Measurements from ENCODE around the gene OXLD1. TPM values are rescaled to one million over a fixed set of nuclear protein-coding genes. Genes with fewer than 3 reads are reported as not detected.

The OXLD1 gene
- total RNA-seq, 1 experiment from 2014 or later, result 47.5 TPM

DNA sequence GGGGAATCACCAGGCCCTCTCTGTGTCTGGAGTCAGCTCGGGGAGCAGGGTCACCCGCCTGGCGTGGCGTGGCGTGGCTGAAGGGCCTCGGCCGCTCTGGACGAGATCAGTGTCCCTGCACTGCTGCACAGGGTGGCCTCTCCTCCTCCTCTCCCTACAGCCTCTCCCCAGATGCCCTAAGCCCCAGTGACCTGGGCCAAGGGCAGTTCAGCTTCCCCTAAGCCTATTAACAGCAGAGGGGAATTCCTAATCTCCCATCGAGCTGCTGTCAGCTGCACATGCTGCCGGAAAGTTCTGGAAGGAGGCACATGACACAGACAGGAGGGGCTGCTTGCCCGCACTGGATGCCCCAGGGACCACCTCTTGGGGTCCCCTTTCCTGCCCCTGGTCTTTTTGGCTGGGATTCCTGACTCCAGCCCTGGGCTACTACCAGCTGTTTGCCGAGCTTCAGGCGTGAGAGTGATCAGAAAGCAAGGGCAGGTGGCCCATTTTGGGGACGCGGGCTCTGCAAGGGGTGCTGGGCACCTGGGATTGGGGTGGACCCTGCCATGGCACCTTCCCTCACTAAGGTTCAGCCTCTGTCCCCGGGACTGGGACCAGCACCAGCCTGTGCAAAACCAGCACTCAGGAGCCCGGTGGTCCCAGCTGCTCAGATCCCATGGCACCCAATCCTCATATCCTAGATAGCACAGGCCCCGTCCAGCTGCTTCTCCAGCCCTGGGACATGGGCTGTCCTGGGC is 10.9 kb downstream of the OXLD1 start:
- DNase-seq (ENCODE audit: extremely low read depth, low read depth), result no peak

DNA sequence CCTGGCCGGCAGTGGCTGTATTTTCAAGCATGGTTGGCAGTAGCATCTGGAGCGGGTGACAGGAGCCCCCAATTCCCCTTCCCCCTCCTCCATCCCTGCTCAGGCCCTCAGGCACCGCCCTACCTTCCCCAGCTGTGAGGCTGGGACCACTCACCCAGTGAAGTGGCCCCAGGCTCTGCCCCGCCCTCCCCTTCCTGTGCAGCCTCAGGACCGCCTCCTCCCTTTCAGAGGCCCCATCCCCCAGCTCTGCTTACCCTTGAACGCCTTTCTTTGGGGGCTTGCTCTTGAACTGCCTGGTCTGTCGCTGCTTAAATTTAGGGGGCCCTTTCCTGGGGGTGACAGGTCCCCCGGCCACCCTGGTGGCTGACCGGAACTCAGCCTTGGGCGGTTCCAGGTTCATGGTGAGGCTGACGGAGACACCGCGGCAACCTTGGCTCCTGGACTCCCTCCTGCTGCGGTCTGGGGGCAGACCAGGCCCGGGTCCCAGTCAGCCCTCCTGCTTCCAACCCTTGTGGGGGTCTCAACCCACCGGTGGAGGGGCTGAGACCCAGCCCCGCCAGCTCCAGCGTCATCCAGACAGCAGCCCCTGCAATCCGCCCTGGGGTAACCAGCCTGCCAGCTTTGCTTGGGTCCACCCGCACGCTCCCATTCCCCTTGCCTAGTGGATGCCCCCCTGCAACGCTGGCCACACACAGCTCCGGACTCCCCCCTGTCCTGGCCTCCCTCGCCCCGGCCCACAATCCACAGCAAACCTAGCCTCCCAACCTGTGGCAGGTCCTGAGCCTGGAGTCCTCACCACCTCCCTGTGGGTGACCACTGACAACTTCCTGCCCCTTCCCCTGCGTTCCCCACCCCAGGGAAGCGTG is 13.3 kb downstream of the OXLD1 start:
- no peak for DNase-seq (ENCODE audit: extremely low read depth, low read depth)

DNA sequence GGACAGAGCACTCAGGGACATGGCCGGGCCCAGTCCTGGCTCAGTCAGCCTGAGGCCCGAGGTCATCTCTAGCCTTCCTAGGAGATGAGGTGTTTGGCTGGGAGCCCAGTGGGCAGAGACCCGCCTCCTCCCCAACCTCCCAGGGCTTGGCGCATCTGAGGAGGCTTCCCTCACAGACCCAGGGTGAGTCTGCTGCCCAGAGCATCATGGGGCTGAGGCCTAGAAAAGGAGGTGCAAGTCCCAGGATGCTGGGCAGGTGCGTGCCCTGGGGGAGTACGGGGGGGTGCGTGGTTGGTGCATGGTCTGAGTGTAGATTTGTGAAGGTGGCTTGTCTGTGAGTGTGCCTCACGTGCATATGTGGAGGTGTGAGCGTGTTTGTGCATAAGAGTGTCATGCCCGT is 14.7 kb downstream of the OXLD1 start:
- DNase-seq (ENCODE audit: extremely low read depth, low read depth), result no peak

DNA sequence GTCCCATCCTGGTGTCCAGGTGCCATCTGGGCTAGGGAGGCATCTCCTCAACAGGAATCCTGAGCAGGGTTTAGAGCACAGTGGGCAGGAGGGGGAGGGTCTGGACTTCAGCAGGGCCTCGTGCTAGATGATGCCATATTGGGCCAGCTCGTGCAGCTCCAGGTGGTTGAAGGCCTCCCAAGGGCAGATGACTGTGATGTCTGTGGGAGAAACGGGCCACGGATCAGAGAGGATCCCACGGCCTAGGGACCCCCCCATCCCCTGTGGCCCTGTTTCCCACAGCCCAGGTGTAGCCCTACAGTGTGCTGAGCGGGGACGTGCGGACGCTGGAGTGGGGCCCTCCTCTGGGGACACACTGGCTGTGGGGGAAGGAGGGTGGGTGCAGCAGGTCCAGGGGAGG is 15.5 kb downstream of the OXLD1 start:
- DNase-seq (ENCODE audit: extremely low read depth, low read depth), result no peak

DNA sequence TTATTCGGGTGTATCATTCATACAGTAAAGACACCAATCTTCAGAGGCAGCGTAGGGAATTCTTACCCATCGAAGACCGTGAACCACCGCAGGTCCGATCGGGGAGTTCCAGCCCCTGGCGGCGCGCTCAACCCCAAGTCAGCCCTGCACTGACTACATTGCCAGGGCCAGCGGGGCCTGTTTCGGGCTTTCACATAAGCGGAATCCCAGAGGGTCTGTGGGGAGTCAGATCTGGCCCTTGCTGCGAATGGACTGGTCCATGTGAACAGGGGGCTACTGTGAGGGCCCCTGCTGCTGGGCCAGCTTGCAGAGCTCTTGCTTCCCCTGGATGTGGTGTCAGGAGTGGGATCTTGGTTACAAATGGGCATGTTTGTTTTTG is 17.7 kb downstream of the OXLD1 start:
- DNase-seq (ENCODE audit: extremely low read depth, low read depth), result no peak

DNA sequence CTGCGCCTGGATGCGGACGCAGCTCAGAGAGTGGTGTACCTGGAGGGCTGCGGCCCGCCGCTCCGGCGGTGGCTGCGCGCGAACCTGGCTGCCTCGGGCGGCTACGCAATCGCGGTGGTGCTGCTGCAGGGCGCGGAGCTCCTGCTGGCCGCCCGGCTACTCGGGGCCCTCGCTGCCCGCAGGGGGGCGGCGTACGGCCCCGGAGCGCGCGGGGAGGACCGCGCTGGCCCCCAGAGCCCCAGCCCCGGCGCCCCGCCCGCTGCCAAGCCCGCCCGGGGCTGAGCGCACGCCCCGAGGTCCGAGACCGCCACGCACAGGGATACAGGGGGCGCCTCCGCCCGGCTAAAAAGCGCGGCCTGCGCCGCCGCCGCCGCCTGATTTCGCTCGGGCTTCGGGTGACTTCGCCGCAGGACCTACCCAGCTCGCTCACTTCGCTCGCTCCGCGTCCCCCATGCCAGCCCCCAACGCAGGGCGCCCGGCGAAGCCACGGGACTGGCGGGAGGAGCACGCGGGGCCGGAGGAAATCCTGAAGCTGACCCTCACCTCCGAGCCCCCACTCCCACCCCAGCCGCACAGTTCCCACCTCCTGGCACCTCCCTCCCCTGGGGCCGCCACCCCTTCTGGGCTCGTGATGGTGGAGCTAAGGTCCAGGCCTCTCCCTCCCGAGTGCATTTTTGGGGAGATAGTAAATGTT is 18.2 kb downstream of the OXLD1 start:
- no peak for DNase-seq (ENCODE audit: extremely low read depth, low read depth)

DNA sequence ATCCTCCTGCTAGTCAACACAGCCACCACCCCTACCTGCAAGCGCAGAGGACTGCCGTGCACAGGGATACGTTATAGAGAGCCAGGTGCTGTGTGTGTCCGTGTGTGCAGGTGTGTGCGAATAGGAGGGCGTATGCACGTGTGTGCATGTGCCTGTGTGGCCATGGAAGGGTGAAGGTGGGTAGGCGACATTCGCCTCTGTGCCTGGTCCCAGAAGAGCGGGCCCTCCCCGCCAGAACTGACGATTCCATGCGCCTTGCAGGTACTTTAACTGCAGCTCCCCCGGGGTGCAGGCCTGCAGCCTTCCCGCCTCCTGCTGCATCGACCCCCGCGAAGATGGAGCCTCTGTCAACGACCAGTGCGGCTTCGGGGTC is 18.8 kb downstream of the OXLD1 start:
- DNase-seq (ENCODE audit: extremely low read depth, low read depth), result no peak

DNA sequence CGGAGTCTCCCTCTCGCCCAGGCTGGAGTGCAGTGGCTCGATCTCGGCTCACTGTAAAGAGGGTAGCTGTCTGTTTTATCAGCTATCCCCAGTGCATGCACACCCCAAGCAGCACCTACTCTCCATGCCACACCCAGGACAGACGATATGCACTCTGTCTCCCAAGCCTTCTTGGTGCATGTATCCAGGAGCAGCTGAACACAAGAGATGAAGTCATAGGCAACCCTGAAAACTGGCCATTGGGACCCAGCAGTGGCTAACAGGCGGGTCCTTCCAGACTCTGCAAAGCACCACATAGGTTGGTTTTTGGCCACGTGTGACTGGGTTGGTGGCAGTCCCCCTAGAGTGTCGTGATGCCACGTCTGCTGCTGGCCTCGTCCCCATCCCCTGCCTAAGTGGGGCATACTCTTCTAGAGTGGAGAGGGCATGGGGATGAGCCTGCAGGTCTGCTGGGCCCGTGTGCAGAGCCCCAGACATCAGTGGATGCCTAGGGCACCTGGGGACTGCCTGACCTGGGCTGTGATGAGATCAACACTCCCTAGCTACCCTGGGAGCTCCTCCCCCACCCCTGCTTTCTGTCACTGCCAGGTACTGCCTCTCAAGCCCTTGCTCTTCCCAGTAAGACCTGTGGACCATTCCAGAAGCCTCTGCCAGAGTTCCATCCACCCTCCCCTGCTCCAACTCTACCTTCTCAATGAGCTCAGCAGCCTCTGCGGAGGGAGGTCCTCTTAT is 19.4 kb downstream of the OXLD1 start:
- no peak for DNase-seq (ENCODE audit: extremely low read depth, low read depth)

DNA sequence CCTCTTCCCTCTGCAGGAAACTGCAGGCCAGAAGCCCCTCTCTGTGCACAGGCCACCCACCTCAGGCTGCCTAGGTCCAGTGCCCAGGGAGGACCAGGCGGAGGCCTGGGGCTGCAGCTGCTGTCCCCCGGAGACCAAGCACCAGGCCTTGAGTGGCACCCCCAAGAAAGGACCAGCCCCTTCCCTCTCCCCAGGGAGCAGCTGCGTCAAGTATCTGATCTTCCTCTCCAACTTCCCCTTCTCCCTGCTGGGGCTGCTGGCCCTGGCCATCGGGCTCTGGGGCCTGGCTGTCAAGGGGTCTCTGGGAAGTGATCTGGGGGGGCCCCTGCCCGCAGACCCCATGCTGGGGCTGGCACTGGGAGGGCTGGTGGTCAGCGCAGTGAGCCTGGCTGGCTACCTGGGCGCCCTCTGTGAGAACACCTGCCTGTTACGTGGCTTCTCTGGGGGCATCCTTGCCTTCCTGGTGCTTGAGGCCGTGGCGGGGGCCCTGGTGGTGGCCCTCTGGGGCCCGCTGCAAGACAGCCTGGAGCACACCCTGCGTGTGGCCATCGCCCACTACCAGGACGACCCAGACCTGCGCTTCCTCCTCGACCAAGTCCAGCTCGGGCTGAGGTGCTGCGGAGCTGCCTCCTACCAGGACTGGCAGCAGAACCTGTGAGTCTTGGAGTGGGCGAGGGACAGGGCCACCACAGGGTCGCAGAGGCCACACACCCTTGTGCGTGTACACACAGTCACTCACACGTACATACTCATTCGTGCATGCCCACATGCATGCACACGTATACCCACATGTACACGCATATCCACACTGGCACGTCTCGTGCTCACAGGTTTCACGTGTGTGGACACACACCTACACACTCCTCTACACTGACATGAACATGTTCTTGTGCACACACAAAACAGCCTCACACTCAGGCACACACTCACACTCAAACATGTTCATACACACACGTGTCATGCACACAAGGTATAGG is 21.1 kb downstream of the OXLD1 start:
- DNase-seq (ENCODE audit: extremely low read depth, low read depth), result no peak

DNA sequence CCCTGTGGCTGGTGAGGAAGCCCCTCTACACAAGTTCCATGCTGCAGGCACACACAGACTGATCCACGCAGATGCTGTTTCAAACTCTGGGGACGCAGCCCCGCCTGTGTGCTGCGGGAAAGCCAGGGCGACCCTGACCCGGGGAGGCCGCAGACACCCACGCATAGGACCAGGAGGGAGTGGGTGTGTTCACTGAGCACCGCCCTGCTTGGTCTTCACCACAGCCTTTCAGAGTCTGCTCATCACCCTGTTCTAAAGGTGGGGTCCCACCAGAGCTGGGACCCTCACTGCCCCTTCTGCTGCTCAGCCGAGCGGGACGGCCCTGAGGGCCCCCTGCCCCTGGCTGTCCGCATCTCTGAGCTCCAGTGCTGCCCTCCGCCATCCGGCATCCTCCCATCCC is 21.9 kb downstream of the OXLD1 start:
- no peak for DNase-seq (ENCODE audit: extremely low read depth, low read depth)

DNA sequence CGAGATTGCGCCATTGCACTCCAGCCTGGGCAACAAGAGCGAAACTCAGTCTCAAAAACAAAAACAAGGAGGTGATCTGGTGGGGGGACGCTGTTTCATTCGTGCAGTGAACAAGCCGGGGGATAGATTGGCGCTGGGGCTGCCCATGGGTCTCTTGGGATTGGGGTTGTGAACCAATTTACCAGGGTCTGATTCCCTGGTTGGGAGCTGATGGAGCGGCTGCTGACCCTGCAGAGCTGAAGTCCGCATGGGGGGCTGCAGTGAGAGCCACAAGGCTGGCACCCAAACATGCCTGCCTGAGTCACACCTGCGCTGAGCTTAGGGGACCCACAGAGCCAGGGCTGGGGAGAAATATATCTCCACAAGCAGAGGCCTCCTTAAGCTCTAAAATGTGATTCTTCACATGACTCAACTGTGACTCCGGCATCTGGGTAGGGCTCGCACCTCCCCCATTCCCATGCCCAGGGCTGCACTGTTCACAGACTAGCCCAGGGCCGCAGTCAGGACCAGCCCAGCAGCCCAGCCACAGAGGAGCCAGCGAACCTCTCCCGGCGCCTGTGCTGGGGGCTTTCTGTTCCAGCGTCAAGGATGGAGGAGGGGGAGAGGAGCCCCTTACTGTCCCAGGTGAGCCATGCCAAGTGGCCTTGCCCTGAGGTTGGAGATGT is 24.4 kb downstream of the OXLD1 start:
- no peak for DNase-seq (ENCODE audit: extremely low read depth, low read depth)

DNA sequence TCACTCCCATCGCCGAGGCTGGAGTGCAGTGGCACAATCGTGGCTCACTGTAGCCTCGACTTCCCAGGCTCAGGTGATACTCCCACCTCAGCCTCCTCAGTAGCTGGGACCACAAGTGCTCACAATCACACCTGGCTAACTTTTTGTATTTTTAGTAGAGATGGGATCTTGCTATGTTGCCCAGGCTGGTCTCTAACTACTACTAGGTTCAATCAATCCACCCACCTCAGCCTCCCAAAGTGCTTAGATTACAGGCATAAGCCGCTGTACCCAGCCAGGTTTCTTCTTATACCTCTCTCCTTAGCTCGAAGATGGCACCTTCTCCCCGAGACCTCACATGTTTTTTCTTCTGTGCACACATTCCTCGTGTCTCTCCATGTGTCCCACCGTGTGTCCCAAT is 26.4 kb downstream of the OXLD1 start:
- DNase-seq (ENCODE audit: extremely low read depth, low read depth), result no peak

DNA sequence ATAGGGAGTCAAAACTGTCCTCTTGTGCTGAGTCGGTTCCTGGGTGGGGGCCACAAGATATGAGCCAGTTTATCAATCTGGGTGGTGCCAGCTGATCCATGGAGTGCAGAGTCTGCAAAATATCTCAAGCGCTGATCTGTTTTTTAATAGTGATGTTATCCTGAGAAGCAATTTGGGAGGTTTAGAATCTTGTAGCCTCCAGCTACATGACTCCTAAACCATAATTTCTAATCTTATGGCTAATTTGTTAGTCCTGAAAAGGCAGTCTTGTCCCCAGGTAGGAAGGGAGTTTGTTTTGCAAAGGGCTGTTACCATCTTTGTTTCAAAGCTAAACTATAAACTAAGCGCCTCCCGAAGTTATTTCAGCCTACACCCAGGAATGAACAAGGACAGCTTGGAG is 27.7 kb downstream of the OXLD1 start:
- no peak for DNase-seq (ENCODE audit: extremely low read depth, low read depth)

DNA sequence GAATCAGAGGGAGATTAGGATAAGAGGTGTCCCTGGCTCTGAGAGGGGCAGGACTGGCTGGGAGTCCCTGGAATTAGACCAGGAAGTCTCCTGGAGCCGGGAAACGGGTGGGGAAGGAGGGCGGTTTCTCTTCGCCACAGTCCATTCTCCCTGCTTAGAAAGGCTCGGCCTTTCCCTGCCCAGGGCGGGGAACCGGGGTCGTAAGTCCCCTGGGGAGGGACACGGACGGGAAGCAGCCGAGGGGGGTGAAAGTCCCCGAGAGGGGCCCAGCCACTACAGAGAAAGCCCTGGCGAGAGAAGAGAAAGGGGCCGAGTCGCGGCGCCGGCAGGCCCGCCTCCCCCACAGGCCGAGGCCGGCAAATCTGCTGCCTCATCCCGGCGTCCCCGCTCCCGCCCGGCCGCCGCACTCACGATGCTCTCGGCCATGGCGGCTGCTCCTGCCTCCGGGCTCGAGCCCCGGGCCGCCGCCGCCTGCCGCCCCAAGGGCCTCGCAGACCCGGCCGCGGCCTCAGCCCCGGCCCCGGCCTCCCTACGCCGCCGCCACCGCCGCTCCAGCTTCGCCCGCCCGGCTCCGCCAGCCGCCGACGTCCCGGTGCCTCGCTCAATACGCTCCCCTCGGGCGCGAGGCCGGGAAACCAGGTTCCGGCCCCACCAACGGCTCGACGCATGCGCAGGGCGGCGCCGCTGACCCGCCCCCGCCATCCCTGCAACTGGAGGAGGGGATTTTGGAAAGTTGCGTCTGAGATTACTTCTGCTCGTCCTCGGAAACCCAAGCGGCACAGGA is 29.7 kb downstream of the OXLD1 start, which contains the start of the genes NPLOC4 and TSPAN10:
NPLOC4 (minus strand) TSS at position 608 of the 784 bp plus-strand sequence; CDS start at position 426, 182 bp downstream.
TSPAN10 (plus strand) TSS at position 692 of the 784 bp plus-strand sequence. CDS start 5,217 bp downstream, outside the sequence.
- DNase-seq (ENCODE audit: extremely low read depth, low read depth), result peak; percentile 80

DNA sequence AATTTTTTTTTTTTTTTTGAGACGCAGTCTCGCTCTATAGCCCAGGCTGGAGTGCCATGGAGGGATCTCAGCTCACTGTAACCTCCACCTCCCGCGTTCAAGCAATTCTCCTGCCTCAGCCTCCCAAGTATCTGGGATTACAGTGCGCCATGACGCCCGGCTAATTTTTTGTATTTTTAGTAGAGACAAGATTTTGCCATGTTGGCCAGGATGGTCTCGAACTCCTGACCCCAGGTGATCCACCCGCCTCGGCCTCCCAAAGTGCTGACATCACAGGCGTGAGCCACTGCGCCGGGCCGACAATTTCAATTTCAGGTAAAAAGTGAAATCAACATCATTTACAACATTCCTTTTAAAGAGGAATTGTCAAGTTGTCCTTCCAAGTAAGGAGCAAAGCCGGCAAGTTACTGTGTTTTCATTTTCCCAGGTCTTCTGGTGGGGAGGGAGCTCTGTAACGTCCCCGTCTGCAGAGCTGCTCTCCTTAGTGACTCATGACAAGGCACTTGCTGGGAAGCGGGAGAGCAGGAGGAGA is 30.4 kb downstream of the OXLD1 start:
- peak; percentile 43 for DNase-seq (ENCODE audit: extremely low read depth, low read depth)

DNA sequence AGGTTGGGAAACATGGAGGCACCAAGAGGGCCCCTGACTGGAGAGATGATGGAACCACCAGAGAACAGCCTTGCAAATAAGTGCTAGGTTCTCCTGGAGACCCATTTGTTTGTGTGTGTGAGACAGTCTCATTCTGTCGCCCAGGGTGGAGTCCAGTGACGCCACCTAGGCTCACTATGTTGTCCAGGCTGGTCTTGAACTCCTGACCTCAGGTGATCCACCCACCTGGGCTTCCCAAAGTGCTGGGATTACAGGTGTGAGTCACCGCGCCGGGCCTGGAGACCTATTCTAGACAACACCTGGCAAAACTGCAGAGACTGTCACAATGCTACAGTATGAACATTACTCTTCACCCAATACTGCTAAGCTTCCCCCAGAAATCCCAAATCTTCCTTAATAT is 31.0 kb downstream of the OXLD1 start:
- no peak for DNase-seq (ENCODE audit: extremely low read depth, low read depth)

DNA sequence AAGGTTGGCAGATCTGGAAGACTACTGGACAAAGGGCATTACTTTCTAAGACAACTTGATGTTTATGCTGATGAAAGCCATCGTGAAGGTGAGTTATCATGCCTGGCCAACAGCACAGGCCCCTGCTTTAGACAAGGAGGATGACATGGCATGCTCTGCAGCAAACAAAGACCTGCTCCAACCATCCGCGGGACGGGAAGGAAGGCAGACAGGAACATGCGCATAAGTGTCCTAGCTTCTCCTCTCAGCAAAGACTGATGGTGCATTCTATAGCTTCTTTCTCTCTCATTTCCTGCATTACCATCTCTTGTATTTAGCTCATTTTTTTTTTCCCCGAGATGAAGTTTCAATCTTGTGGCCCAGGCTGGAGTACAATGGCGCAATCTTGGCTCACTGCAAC is 34.9 kb downstream of the OXLD1 start:
- DNase-seq (ENCODE audit: extremely low read depth, low read depth), result no peak

DNA sequence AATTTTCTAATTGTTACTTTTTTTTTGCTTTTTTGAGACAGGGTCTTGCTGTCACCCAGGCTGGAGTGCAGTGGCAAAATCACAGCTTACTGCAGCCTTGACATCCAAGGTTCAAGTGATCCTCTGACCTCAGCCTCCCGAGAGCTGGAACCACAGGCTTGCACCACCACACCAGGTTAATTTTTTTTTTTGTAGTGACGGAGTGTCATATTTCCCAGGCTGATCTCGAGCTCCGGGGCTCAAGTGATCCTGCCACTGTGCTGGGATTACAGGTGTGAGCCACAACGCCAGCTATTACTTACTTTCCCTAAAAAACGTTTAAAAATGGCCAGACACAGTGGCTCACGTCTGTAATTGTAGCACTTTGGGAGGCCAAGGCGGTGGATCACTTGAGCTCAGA is 36.1 kb downstream of the OXLD1 start:
- no peak for DNase-seq (ENCODE audit: extremely low read depth, low read depth)

Measured in NCI-H460 (cell line).